Kidney glomerular epithelial cell (primary cell): ENCODE measurements around the gene ALPL.
A peak's percentile ranks its signal among the peaks of the same experiment; 100 is the strongest.

ENCODE experiments used
- DNase-seq: peaks from one replicate; lab custom pipeline; 2025; lab: John Stamatoyannopoulos, UW

Gene ALPL

GRCh38 chr1:21598904-21599303, 89.7 kb downstream of the ALPL start:
- no peak for DNase-seq

- DNase-seq, result no peak
Measured at GRCh38 chr1:21599402-21599801, 90.2 kb downstream of the ALPL start.

- no peak for DNase-seq
Measured at GRCh38 chr1:21601278-21602048, 92.2 kb downstream of the ALPL start.

GRCh38 chr1:21603177-21604138, 94.2 kb downstream of the ALPL start:
- DNase-seq, result no peak

GRCh38 chr1:21604208-21604957, 95.2 kb downstream of the ALPL start:
- no peak for DNase-seq

- DNase-seq, result no peak
Measured at GRCh38 chr1:21605012-21605715, 95.9 kb downstream of the ALPL start.

- DNase-seq, result no peak
Measured at GRCh38 chr1:21605964-21606705, 96.9 kb downstream of the ALPL start.

- peak; percentile 83 for DNase-seq
Measured at GRCh38 chr1:21607549-21608529, 98.6 kb downstream of the ALPL start.

GRCh38 chr1:21608798-21609197, 99.6 kb downstream of the ALPL start:
- DNase-seq, result no peak

GRCh38 chr1:21610027-21610426, 100.8 kb downstream of the ALPL start:
- no peak for DNase-seq

- no peak for DNase-seq
Measured at GRCh38 chr1:21610989-21611785, 102.0 kb downstream of the ALPL start.

- no peak for DNase-seq
Measured at GRCh38 chr1:21612057-21612456, 102.8 kb downstream of the ALPL start.

- DNase-seq, result no peak
Measured at GRCh38 chr1:21613072-21613867, 104.0 kb downstream of the ALPL start.

- DNase-seq, result no peak
Measured at GRCh38 chr1:21614419-21615115, 105.3 kb downstream of the ALPL start.

GRCh38 chr1:21616372-21616771, 107.1 kb downstream of the ALPL start:
- DNase-seq, result no peak

GRCh38 chr1:21617126-21617738, 108.0 kb downstream of the ALPL start:
- DNase-seq, result no peak

- no peak for DNase-seq
Measured at GRCh38 chr1:21618059-21618458, 108.8 kb downstream of the ALPL start.
